HG02981 (cell line): ENCODE results near the gene OCA2.
"Not testable (repeated sequence)": the region's sequence is repeated elsewhere in the genome, so short reads cannot be mapped to it uniquely, and the experiment has no call there.

ENCODE experiments used
- ATAC-seq: cut with Tn5 transposase; IDR thresholded peaks from one replicate; pipeline ENCODE4 v1.9.1; 2021; ENCODE audit warnings: mild to moderate bottlenecking, moderate library complexity; ENCODE audit not compliant: unreplicated experiment

The OCA2 gene

GRCh38 chr15:27744641-27745040 is 354.5 kb downstream of the OCA2 start:
- ATAC-seq, result no peak

- no peak for ATAC-seq
Observed at GRCh38 chr15:27743638-27744037, 355.5 kb downstream of the OCA2 start.

- ATAC-seq, result no peak
Observed at GRCh38 chr15:27742751-27743477, 356.2 kb downstream of the OCA2 start.

GRCh38 chr15:27741226-27741860 is 357.8 kb downstream of the OCA2 start:
- no peak for ATAC-seq

- ATAC-seq, result no peak
Observed at GRCh38 chr15:27734785-27735495, 364.2 kb downstream of the OCA2 start.

- ATAC-seq, result no peak
Observed at GRCh38 chr15:27731776-27732175, 367.3 kb downstream of the OCA2 start.

- ATAC-seq, result no peak
Observed at GRCh38 chr15:27730868-27731267, 368.2 kb downstream of the OCA2 start.

GRCh38 chr15:27725731-27726130 is 373.4 kb downstream of the OCA2 start:
- no peak for ATAC-seq

- ATAC-seq, result no peak
Observed at GRCh38 chr15:27723821-27724220, 375.3 kb downstream of the OCA2 start.

- no peak for ATAC-seq
Observed at GRCh38 chr15:27722102-27722501, 377.0 kb downstream of the OCA2 start.

GRCh38 chr15:27714675-27715074 is 384.4 kb downstream of the OCA2 start:
- ATAC-seq, result no peak

GRCh38 chr15:27713850-27714249 is 385.3 kb downstream of the OCA2 start:
- ATAC-seq, result not testable (repeated sequence)

GRCh38 chr15:27707257-27707656 is 391.9 kb downstream of the OCA2 start:
- ATAC-seq, result no peak

GRCh38 chr15:27706300-27706699 is 392.8 kb downstream of the OCA2 start:
- ATAC-seq, result no peak

- ATAC-seq, result no peak
Observed at GRCh38 chr15:27705056-27705455, 394.1 kb downstream of the OCA2 start.
